NB4 (cell line): ENCODE measurements around the gene MST1.

Experiments used
- DNase-seq: peaks from one replicate; pipeline ENCODE4 v3.0.0; 2010; ENCODE audit warnings: low read depth
- H3K4me3 ChIP-seq: one replicate; pipeline ENCODE4 v1.5.1; 2011; ENCODE audit warnings: mild to moderate bottlenecking, low read depth, low read length, moderate library complexity
- CTCF ChIP-seq: IDR thresholded peaks from one replicate; pipeline ENCODE4 v1.5.1; 2012; ENCODE audit warnings: low read depth, low read length
- MAX ChIP-seq: IDR thresholded peaks from 2 replicates; pipeline ENCODE4 v1.6.1; 2011; ENCODE audit warnings: low read depth, low read length
- MYC ChIP-seq: IDR thresholded peaks from 2 replicates; pipeline ENCODE4 v1.6.1; 2011; ENCODE audit warnings: low read depth, low read length
- POLR2A ChIP-seq: IDR thresholded peaks from 2 replicates; pipeline ENCODE4 v1.6.1; 2011; ENCODE audit warnings: mild to moderate bottlenecking; ENCODE audit not compliant: insufficient read length; ENCODE audit errors: extremely low read depth

MST1 gene

DNA sequence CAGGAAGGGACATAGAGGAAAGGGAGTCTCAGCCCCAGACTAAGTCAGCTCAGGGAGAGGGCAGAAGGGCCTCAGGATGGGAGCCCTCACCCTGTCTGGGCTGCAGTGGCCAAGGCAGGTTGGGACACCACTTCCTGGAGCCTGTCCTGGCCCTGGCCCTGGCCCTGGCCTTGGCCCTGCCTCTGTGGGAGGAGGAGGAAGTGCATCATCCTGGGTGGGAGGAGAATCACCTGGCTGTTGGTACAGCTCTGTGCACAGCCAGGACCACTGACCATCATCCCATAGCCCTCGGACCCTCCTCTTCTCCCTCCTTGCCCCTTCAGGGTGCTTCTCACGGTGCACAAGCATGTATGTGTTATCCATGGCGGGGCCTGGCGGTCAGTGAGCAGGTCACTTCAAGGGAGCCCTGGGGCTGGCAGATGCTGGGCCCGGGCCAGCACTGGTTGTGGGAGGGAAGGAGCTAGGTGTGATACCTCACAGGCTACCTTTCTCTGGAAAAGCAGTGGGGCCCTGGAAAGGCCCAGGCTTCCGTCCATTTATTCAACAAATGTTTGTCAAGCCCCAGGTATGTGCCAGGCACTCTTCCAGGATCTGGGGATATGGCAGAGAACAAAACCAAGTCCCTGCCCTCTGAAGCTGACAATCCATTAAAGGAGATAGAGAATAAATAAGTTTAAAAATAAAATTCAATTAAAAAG, 23.3 kb downstream of the MST1 start:
- no peak for DNase-seq
- TF ChIP-seq CTCF: no peak
- TF ChIP-seq MAX: no peak
- TF ChIP-seq POLR2A: no peak
- no peak for TF ChIP-seq MYC

GRCh38 chr3:49664300-49664699, 25.0 kb downstream of the MST1 start:
- TF ChIP-seq CTCF (no peak), POLR2A (no peak), MYC (no peak), MAX (no peak)
- no peak overlapping the region for H3K4me3 ChIP-seq

More for the DNA sequence above, 23.3 kb downstream of the MST1 start:
- H3K4me3 ChIP-seq: no peak overlapping the region

DNA sequence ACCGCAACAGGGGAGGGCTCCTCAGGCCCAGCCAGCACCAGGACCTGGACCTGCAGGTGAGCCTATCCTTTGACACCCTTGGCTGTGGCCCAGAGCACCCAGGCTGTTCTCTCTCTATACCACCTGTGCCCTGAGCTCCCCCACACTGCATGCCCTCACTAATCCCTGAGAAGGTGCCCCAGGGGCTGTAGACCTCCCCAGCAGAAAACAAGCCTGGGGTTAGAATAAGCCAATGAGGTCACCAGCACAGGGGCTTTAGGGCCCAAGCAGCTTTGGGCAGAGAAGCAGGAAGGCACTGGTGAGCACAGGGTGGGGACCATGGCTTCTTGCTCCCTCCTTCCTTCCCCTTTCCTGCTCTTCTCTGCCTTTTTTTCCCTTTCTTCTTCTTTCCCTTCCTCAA, 25.4 kb downstream of the MST1 start:
- TF ChIP-seq MYC (no peak), CTCF (no peak), MAX (no peak)
- H3K4me3 ChIP-seq: no peak overlapping the region
- DNase-seq: no peak

More at GRCh38 chr3:49664300-49664699, 25.0 kb downstream of the MST1 start:
- no peak for DNase-seq

DNA sequence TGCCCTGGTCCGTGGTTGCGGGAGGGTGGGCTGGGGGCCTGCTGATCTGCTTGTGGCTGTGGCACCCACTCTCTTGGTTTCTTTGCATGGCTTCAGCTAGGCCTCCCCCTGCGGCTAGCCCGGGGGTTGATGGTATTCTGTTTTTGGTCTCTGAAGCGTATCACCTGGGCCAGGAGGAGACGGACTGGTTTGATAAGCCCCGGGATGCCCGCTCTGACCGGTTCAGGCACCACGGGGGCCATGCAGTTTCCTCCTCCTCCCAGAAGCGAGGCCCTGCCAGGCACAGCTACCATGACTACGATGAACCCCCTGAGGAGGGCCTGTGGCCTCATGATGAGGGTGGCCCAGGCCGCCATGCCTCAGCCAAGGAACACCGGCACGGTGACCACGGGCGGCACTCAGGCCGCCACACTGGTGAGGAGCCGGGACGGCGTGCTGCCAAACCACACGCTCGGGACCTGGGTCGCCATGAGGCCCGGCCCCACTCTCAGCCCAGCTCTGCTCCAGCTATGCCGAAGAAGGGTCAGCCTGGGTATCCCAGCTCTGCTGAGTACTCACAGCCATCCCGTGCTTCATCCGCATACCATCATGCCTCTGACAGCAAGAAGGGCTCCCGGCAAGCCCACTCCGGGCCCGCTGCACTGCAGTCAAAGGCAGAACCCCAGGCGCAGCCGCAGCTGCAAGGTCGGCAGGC, 26.4 kb downstream of the MST1 start:
- no peak overlapping the region for H3K4me3 ChIP-seq
- TF ChIP-seq CTCF (no peak), POLR2A (no peak)
- no peak for DNase-seq

DNA sequence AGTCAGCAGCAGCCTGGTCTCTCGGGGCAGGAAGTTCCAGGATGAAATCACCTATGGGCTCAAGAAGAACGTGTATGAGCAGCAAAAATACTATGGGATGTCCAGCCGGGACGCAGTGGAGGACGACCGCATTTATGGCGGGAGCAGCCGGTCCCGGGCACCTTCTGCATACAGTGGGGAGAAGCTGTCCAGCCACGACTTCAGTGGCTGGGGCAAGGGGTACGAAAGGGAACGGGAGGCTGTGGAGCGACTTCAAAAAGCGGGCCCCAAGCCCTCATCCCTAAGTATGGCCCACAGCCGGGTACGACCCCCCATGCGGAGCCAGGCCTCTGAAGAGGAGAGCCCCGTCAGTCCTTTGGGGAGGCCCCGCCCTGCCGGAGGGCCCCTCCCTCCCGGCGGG, 27.3 kb downstream of the MST1 start:
- H3K4me3 ChIP-seq: no peak overlapping the region
- no peak for DNase-seq
- no peak for TF ChIP-seq MYC
- no peak for TF ChIP-seq CTCF
- no peak for TF ChIP-seq POLR2A
- TF ChIP-seq MAX: no peak

- no peak for TF ChIP-seq MYC
- no peak for TF ChIP-seq MAX
- no peak for TF ChIP-seq CTCF
- no peak for TF ChIP-seq POLR2A
- no peak overlapping the region for H3K4me3 ChIP-seq
- DNase-seq: no peak
Observed at GRCh38 chr3:49661281-49661680, 28.0 kb downstream of the MST1 start.
